Cardiac fibroblast (primary cell): ENCODE data around the gene PHLDA1.

Experiments used
- DNase-seq, 2 donors: peaks; one replicate each; pipeline versions ENCODE4 v3.0.0 to v3.0.0-alpha.2; 2010; ENCODE audit warnings: low read depth in 2 of 2
- H3K4me3 ChIP-seq, 2 donors: replicated peaks in 1 of 2; 1 replicate in 1 of 2; 2 replicates in 1 of 2; pipeline ENCODE4 v1.5.1; 2011; ENCODE audit warnings: low read depth in 2 of 2, low read length in 2 of 2, mild to moderate bottlenecking in 2 of 2, moderate library complexity in 1 of 2
- CTCF ChIP-seq: IDR thresholded peaks from one replicate; pipeline ENCODE4 v1.5.1; 2011; ENCODE audit warnings: low read depth, mild to moderate bottlenecking, low read length, inconsistent platforms

The PHLDA1 gene

GRCh38 chr12:75976913-75977312 lies 54.7 kb downstream of the PHLDA1 start:
- DNase-seq: no peak
- TF ChIP-seq CTCF: no peak
- no peak overlapping the region for H3K4me3 ChIP-seq

DNA sequence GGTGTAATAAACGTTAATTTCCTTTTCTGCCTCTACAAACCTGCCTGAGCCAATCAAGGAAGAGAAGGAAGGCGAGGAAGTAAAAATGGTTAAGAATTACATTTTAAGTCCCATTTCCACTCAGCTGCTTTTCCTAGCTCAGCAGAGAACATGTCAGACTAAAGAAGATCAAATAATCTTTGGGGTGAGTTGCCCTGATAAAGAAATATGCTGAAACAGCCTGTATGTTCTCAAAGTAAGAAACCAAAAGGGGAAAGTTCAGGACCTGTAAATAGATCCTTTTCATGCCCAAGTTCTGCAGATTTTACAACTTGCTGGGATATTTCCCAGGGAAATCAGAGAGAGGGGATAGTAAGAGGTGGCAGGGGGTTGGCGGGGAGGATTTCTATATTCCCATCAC lies 55.5 kb downstream of the PHLDA1 start:
- H3K4me3 ChIP-seq: no peak overlapping the region
- DNase-seq: no peak
- no peak for TF ChIP-seq CTCF

DNA sequence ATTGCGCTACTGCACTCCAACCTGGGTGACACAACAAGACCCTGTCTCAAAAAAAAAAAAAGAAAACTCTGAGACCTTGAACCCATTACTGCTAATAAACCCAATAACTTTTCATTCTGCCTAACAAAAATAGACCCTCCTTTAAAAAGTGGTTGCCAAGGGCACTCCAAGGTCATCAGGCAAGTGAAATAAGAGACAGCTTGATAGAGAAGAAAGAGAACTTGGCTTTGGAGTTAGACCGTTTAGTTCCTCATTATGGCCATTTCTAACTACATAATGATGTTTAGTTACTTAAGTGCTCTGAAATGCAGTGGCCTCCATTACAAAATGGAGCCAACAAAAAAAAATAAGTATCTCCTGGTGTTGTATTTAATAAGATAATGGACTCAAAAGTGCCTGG lies 55.9 kb downstream of the PHLDA1 start:
- TF ChIP-seq CTCF: no peak
- H3K4me3 ChIP-seq: no peak overlapping the region
- no peak for DNase-seq
